ENCODE results near the gene MAPKAPK5. TPM values are rescaled to one million over a fixed set of nuclear protein-coding genes. Genes with fewer than 3 reads are reported as not detected.
A peak's percentile ranks its signal among the peaks of the same experiment; 100 is the strongest.

The MAPKAPK5 gene
- total and polyA plus RNA-seq, 2 of the 13 experiments (the other 11 are each of a cell fraction or from before 2014, with no cell fraction given) = 43.2 to 58.2 TPM

GRCh38 chr12:111838353-111838752 is 3.7 kb upstream of the MAPKAPK5 start:
- Histone ChIP-seq H3K27ac (ENCODE audit: extremely low read length, insufficient read depth, low read length) (no peak overlapping the region), H4K20me1 (ENCODE audit: insufficient read depth, low read length) (no peaks in the 10 kb centered on the region), H3K36me3 (replicated peaks in 1 of 2; ENCODE audit: control insufficient read depth in 1 of 2, insufficient read depth in 2 of 2, low read length in 2 of 2) (peaks cover 0 to 5% of the 10 kb centered on the region in 2 experiments; a peak in 2 of 5 replicates), H3K4me1 (ENCODE audit: insufficient read depth, low read length) (peaks cover 19% of the 10 kb centered on the region), H3K27me3 (ENCODE audit: control insufficient read depth in 1 of 2, insufficient read depth in 2 of 2, low read length in 2 of 2) (no peaks in the 10 kb centered on the region; a peak in 1 of 5 replicates), H3K79me2 (ENCODE audit: insufficient read depth, low read length) (peaks cover 27% of the 10 kb centered on the region), H3K4me2 (ENCODE audit: low read depth, low read length) (no peak overlapping the region), H3K9me3 (ENCODE audit: low read length) (no peaks in the 10 kb centered on the region), H3K9ac (ENCODE audit: insufficient read depth, low read depth, low read length) (no peak overlapping the region), H3K4me3 (replicated peaks in 1 of 3; ENCODE audit: insufficient read depth in 1 of 3, low read depth in 2 of 3, low read length in 3 of 3) (no peak overlapping the region), H2AFZ (ENCODE audit: low read length) (no peak overlapping the region)
- DNase-seq (ENCODE audit: low spot score) (no peak), ATAC-seq (no peak), FAIRE-seq (no peak)
- ChIA-PET POLR2A (no interaction called here), CTCF (ENCODE audit: low intra/inter-chr PET ratio, low total read pairs) (no interaction called here)
- no peak for TF ChIP-seq ZNF225 (CRISPR knock-in tag; IDR thresholded peaks at IDR 0.05)
- TF ChIP-seq ZMAT3 (CRISPR knock-in tag; conservative IDR thresholded peaks at IDR 0.05) = no peak
- WGBS (ENCODE audit: low lambda C conversion rate) = 98% methylated on average over 3 of the region's 3 CpGs
- in situ Hi-C loops (cut with HindIII; ENCODE audit: extremely low pct_ligation_motif_present, low pct_unique_long_range_greater_than_20kb) (no loop called here), intact Hi-C loops (cut with micrococcal nuclease; ENCODE audit: unreplicated experiment) (no loop called here)
- BruUV-seq (replicated peaks) = no TSS peak

DNA sequence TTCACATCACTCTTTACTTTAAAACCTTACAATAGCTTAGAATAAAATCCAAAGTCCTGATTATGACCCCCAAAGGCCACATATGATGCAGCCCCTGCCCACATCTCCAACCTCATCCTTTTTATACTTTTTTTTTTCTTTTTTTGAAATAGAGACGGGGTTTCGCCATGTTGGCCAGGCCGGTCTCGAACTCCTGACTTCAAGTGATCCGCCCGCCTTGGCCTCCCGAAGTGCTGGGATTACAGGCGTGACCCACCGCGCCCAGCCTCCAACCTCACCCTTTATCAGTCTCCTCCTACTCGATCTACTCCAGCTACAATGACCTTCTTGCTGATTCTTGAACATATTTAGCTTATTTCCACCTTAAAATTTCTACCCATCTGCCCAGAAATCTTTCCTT is 1.2 kb upstream of the MAPKAPK5 start:
- no TSS peak for BruUV-seq (replicated peaks)
- 10% methylated on average over 11 of the region's 11 CpGs for WGBS (ENCODE audit: low lambda C conversion rate)
- no peaks in the 10 kb centered on the region for H3K9me3 ChIP-seq (ENCODE audit: low read length)
- CTCF ChIA-PET (ENCODE audit: low intra/inter-chr PET ratio, low total read pairs) = no interaction called here
- H3K27ac ChIP-seq (ENCODE audit: extremely low read length, insufficient read depth, low read length) = peak overlapping the region; percentile 87
- no peak overlapping the region for H2AFZ ChIP-seq (ENCODE audit: low read length)
- H3K79me2 ChIP-seq (ENCODE audit: insufficient read depth, low read length) = peaks cover 48% of the 10 kb centered on the region
- H3K4me3 ChIP-seq (replicated peaks in 1 of 3; ENCODE audit: insufficient read depth in 1 of 3, low read depth in 2 of 3, low read length in 3 of 3) = peak overlapping the region; percentile 77 to 97 (median 87)
- DNase-seq (ENCODE audit: low spot score) (no peak), ATAC-seq (no peak), FAIRE-seq (no peak)
- H4K20me1 ChIP-seq (ENCODE audit: insufficient read depth, low read length) = no peaks in the 10 kb centered on the region
- H3K4me2 ChIP-seq (ENCODE audit: low read depth, low read length) = peak overlapping the region; percentile 83
- in situ Hi-C loops (cut with HindIII; ENCODE audit: extremely low pct_ligation_motif_present, low pct_unique_long_range_greater_than_20kb) (no loop called here), intact Hi-C loops (cut with micrococcal nuclease; ENCODE audit: unreplicated experiment) (loop anchor here (10.0 kb wide), 1 partner anchor 174 kb away; the partner anchor contains the start of genes ERP29 and TMEM116)
- H3K9ac ChIP-seq (ENCODE audit: insufficient read depth, low read depth, low read length) = peak overlapping the region; percentile 97
- H3K4me1 ChIP-seq (ENCODE audit: insufficient read depth, low read length) = peaks cover 36% of the 10 kb centered on the region
- POLR2A ChIA-PET = interaction anchor here (0.7 to 2.2 kb wide), 3 partner anchors 28 to 172 kb away, joined by 3 to 8 read pairs (median 6); partner anchors contain the start of gene TMEM116
- H3K27me3 ChIP-seq (ENCODE audit: control insufficient read depth in 1 of 2, insufficient read depth in 2 of 2, low read length in 2 of 2) = no peaks in the 10 kb centered on the region; a peak in 1 of 5 replicates
- H3K36me3 ChIP-seq (replicated peaks in 1 of 2; ENCODE audit: control insufficient read depth in 1 of 2, insufficient read depth in 2 of 2, low read length in 2 of 2) = peaks cover 2 to 11% of the 10 kb centered on the region in 2 experiments; a peak in 3 of 5 replicates
- TF ChIP-seq PAF1 (CRISPR knock-in tag; IDR thresholded peaks at IDR 0.05) = no peak
- TF ChIP-seq ZBTB42 (CRISPR knock-in tag; IDR thresholded peaks at IDR 0.05) = no peak
- TF ChIP-seq, protein P1, sequence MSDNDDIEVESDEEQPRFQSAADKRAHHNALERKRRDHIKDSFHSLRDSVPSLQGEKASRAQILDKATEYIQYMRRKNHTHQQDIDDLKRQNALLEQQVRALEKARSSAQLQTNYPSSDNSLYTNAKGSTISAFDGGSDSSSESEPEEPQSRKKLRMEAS (IDR thresholded peaks at IDR 0.05) = no peak
- TF ChIP-seq NFKB2 (CRISPR knock-in tag; IDR thresholded peaks at IDR 0.05; ENCODE audit: borderline replicate concordance) = no peak
- 0 out of 2 replicates have a peak, but pooled peaks have one; percentile 1 for TF ChIP-seq MYPOP (CRISPR knock-in tag; IDR thresholded peaks at IDR 0.05)
- TF ChIP-seq ZNF709 (CRISPR knock-in tag; IDR thresholded peaks at IDR 0.05) = no peak
- TF ChIP-seq ARID2 (CRISPR knock-in tag; IDR thresholded peaks at IDR 0.05; ENCODE audit: borderline replicate concordance) = 0 out of 2 replicates have a peak, but pooled peaks have one; percentile 1
- TF ChIP-seq ZNF460 (CRISPR knock-in tag; IDR thresholded peaks at IDR 0.05; ENCODE audit: borderline replicate concordance) = peak; percentile 21; the same call in 1 of the 2 replicates
- TF ChIP-seq, protein P2, sequence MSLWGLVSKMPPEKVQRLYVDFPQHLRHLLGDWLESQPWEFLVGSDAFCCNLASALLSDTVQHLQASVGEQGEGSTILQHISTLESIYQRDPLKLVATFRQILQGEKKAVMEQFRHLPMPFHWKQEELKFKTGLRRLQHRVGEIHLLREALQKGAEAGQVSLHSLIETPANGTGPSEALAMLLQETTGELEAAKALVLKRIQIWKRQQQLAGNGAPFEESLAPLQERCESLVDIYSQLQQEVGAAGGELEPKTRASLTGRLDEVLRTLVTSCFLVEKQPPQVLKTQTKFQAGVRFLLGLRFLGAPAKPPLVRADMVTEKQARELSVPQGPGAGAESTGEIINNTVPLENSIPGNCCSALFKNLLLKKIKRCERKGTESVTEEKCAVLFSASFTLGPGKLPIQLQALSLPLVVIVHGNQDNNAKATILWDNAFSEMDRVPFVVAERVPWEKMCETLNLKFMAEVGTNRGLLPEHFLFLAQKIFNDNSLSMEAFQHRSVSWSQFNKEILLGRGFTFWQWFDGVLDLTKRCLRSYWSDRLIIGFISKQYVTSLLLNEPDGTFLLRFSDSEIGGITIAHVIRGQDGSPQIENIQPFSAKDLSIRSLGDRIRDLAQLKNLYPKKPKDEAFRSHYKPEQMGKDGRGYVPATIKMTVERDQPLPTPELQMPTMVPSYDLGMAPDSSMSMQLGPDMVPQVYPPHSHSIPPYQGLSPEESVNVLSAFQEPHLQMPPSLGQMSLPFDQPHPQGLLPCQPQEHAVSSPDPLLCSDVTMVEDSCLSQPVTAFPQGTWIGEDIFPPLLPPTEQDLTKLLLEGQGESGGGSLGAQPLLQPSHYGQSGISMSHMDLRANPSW (CRISPR knock-in tag; IDR thresholded peaks at IDR 0.05; ENCODE audit: borderline replicate concordance) = 0 out of 2 replicates have a peak, but pooled peaks have one; percentile 20
- TF ChIP-seq ZIK1 (CRISPR knock-in tag; IDR thresholded peaks at IDR 0.05; ENCODE audit: borderline replicate concordance, low read depth) = no peak
- no peak for TF ChIP-seq HOXA9 (CRISPR knock-in tag; IDR thresholded peaks at IDR 0.05; ENCODE audit: borderline replicate concordance)
- no peak for TF ChIP-seq RBFOX2 (IDR thresholded peaks at IDR 0.05; ENCODE audit: low read depth, low read length)
- 0 out of 2 replicates have a peak, but pooled peaks have one; percentile 23 for TF ChIP-seq ZMYM2 (CRISPR knock-in tag; IDR thresholded peaks at IDR 0.05)

All from HepG2 (cell line).